ENCODE data around the gene SEC16A.

SEC16A gene

GRCh38 chr9:136463578-136463977 is 19.3 kb downstream of the SEC16A start:
- no peak for DNase-seq (ENCODE audit: low read depth in 2 of 2)

GRCh38 chr9:136462664-136463063 is 20.2 kb downstream of the SEC16A start:
- DNase-seq (ENCODE audit: low read depth in 2 of 2), result no peak

GRCh38 chr9:136460772-136461325 is 22.0 kb downstream of the SEC16A start:
- no peak for DNase-seq (ENCODE audit: low read depth in 2 of 2)

GRCh38 chr9:136459425-136459824 is 23.4 kb downstream of the SEC16A start:
- DNase-seq (ENCODE audit: low read depth in 2 of 2), result no peak

GRCh38 chr9:136457326-136457725 is 25.5 kb downstream of the SEC16A start:
- DNase-seq (ENCODE audit: low read depth in 2 of 2), result no peak

GRCh38 chr9:136456258-136456657 is 26.6 kb downstream of the SEC16A start:
- no peak for DNase-seq (ENCODE audit: low read depth in 2 of 2)

- DNase-seq (ENCODE audit: low read depth in 2 of 2), result no peak
Observed at GRCh38 chr9:136455043-136456002, 27.5 kb downstream of the SEC16A start.

GRCh38 chr9:136454026-136454796 is 28.6 kb downstream of the SEC16A start:
- DNase-seq (ENCODE audit: low read depth in 2 of 2), result no peak

GRCh38 chr9:136453326-136453725 is 29.5 kb downstream of the SEC16A start:
- no peak for DNase-seq (ENCODE audit: low read depth in 2 of 2)

GRCh38 chr9:136451221-136451877 is 31.5 kb downstream of the SEC16A start:
- DNase-seq (ENCODE audit: low read depth in 2 of 2), result no peak

- no peak for DNase-seq (ENCODE audit: low read depth in 2 of 2)
Observed at GRCh38 chr9:136448655-136449054, 34.2 kb downstream of the SEC16A start.

- DNase-seq (ENCODE audit: low read depth in 2 of 2), result no peak
Observed at GRCh38 chr9:136447173-136447778, 35.6 kb downstream of the SEC16A start.

- DNase-seq (ENCODE audit: low read depth in 2 of 2), result no peak
Observed at GRCh38 chr9:136445799-136446198, 37.0 kb downstream of the SEC16A start.

- DNase-seq (ENCODE audit: low read depth in 2 of 2), result no peak
Observed at GRCh38 chr9:136444102-136444501, 38.7 kb downstream of the SEC16A start.

GRCh38 chr9:136443687-136444086 is 39.2 kb downstream of the SEC16A start:
- no peak for DNase-seq (ENCODE audit: low read depth in 2 of 2)

- DNase-seq (ENCODE audit: low read depth in 2 of 2), result no peak
Observed at GRCh38 chr9:136443087-136443486, 39.8 kb downstream of the SEC16A start.

GRCh38 chr9:136442265-136442664 is 40.6 kb downstream of the SEC16A start:
- no peak for DNase-seq (ENCODE audit: low read depth in 2 of 2)

- no peak for DNase-seq (ENCODE audit: low read depth in 2 of 2)
Observed at GRCh38 chr9:136441681-136442245, 41.1 kb downstream of the SEC16A start.

- no peak for DNase-seq (ENCODE audit: low read depth in 2 of 2)
Observed at GRCh38 chr9:136441191-136441680, 41.6 kb downstream of the SEC16A start.

GRCh38 chr9:136439481-136440408 is 43.1 kb downstream of the SEC16A start, which contains the start of gene INPP5E:
INPP5E (minus strand) TSS chr9:136439845; CDS start chr9:136439419, 426 bp downstream.
- peak; percentile 51 to 76 for DNase-seq (ENCODE audit: low read depth in 2 of 2)

All from stimulated activated CD4-positive, alpha-beta T cell treated with anti-CD3 and anti-CD28 coated beads, Interleukin-15, amount 100 ng/mL, for 48 hours (primary cell).